ENCODE measurements around the gene BFSP2. TPM values are rescaled to one million over a fixed set of nuclear protein-coding genes. Genes with fewer than 3 reads are reported as not detected.
A peak's percentile ranks its signal among the peaks of the same experiment; 100 is the strongest.
"Not testable (repeated sequence)": the region's sequence is repeated elsewhere in the genome, so short reads cannot be mapped to it uniquely, and the experiment has no call there.

Gene BFSP2
- total RNA-seq, 6 experiments from 2014 or later: not detected

DNA sequence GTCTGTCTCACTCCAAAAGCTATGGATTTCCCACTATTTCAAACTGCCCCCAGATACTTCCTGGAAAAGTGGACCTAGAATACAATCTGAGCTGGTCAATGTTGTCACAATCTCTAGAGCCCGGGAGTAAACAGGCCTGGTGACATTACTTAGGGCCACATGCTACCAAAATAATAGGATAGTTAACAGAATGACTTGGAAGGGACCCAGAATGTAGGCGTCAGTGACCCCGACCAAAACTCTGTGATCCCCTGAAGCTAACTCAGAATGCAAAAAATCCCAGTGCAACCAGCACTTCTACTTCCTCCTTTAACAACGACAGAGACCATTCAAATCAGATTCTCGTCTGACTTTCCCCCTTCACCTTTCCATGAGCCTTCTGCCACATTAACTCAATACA is 122.1 kb downstream of the BFSP2 start:
- no peaks in the 10 kb centered on the region for H3K27me3 ChIP-seq
- H3K4me3 ChIP-seq: no peak overlapping the region
- intact Hi-C loops (cut with DNase I): no loop called here
- no peaks in the 10 kb centered on the region for H3K9me3 ChIP-seq
- DNase-seq: no peak
- 48% methylated on average over 5 of the region's 5 CpGs for WGBS (ENCODE audit: insufficient coverage, low coverage, low lambda C conversion rate, missing lambda C conversion rate)
- H3K27ac ChIP-seq: no peak overlapping the region
- TF ChIP-seq POLR2A (IDR thresholded peaks at IDR 0.05): no peak
- TF ChIP-seq, protein P1, sequence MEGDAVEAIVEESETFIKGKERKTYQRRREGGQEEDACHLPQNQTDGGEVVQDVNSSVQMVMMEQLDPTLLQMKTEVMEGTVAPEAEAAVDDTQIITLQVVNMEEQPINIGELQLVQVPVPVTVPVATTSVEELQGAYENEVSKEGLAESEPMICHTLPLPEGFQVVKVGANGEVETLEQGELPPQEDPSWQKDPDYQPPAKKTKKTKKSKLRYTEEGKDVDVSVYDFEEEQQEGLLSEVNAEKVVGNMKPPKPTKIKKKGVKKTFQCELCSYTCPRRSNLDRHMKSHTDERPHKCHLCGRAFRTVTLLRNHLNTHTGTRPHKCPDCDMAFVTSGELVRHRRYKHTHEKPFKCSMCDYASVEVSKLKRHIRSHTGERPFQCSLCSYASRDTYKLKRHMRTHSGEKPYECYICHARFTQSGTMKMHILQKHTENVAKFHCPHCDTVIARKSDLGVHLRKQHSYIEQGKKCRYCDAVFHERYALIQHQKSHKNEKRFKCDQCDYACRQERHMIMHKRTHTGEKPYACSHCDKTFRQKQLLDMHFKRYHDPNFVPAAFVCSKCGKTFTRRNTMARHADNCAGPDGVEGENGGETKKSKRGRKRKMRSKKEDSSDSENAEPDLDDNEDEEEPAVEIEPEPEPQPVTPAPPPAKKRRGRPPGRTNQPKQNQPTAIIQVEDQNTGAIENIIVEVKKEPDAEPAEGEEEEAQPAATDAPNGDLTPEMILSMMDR (IDR thresholded peaks at IDR 0.05): no peak
- H3K36me3 ChIP-seq: no peaks in the 10 kb centered on the region
- H3K4me1 ChIP-seq: peaks cover 0 to 7% (median 0%) of the 10 kb centered on the region in 4 donors
- ATAC-seq: peak in 3 of 4 donors; percentile 11 to 30 (median 11)

DNA sequence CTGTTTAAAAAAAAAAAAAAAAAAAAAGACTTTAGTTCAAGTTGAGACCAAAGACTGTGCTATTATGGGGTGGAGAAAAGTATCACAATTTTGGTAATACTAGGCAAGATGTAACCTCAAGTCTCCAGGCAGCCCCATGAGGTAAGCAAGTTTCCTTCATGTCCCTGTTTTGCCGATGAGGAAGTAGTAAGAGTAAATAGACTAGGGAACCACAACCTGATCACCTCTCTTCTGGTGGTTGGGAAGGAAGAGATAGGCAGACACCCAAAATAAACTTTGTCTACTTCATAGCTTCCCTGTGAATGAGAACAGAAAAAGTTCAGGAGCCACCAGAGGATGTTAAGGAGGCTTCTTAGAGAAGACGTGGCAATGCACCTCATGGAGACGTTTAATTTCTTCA is 123.9 kb downstream of the BFSP2 start:
- intact Hi-C loops (cut with DNase I); DNase-seq; H3K36me3 ChIP-seq; H3K4me3 ChIP-seq; H3K9me3 ChIP-seq; H3K27ac ChIP-seq; H3K4me1 ChIP-seq; H3K27me3 ChIP-seq: not testable (repeated sequence)
- WGBS (ENCODE audit: insufficient coverage, low coverage, low lambda C conversion rate, missing lambda C conversion rate): 5% methylated on average over 3 of the region's 3 CpGs
- ATAC-seq: peak; percentile 90 to 95 (median 93)

Other genes with a start within 250 kb of the BFSP2 start
- gene CDV3, start 173.6 kb downstream of the BFSP2 start, total RNA-seq: 100 to 1,000 TPM in 1 of 6 experiments, 10 to 100 TPM in 5; 61.3 to 104 (median 81.3) TPM